ENCODE measurements around the gene FAM228B. TPM values are rescaled to one million over a fixed set of nuclear protein-coding genes. Genes with fewer than 3 reads are reported as not detected.
"Not testable (repeated sequence)": the region's sequence is repeated elsewhere in the genome, so short reads cannot be mapped to it uniquely, and the experiment has no call there.

FAM228B gene
- total RNA-seq, 1 donor from 2014 or later, result 18.9 TPM

- no peak for TF ChIP-seq CTCF (IDR thresholded peaks at IDR 0.05; ENCODE audit: partially characterized antibody, unreplicated experiment)
- Mint-ChIP-seq H3K27me3 (ENCODE audit: unreplicated experiment) (peaks cover 3% of the 10 kb centered on the region), H3K9me3 (ENCODE audit: unreplicated experiment) (peaks cover 9% of the 10 kb centered on the region), H3K4me1 (ENCODE audit: low read depth, unreplicated experiment) (peaks cover 1% of the 10 kb centered on the region), H3K27ac (ENCODE audit: unreplicated experiment) (no peak overlapping the region), H3K4me3 (ENCODE audit: unreplicated experiment) (no peak overlapping the region), H3K36me3 (ENCODE audit: unreplicated experiment) (peaks cover 33% of the 10 kb centered on the region)
- no peak for DNase-seq
These were observed 15.9 kb upstream of the FAM228B start for GRCh38 chr2:24107336-24107735.

- H3K9me3 Mint-ChIP-seq (ENCODE audit: unreplicated experiment); H3K4me1 Mint-ChIP-seq (ENCODE audit: low read depth, unreplicated experiment); H3K4me3 Mint-ChIP-seq (ENCODE audit: unreplicated experiment); H3K27ac Mint-ChIP-seq (ENCODE audit: unreplicated experiment); H3K27me3 Mint-ChIP-seq (ENCODE audit: unreplicated experiment); DNase-seq: not testable (repeated sequence)
- peaks cover 23% of the 10 kb centered on the region for H3K36me3 Mint-ChIP-seq (ENCODE audit: unreplicated experiment)
These were observed 13.8 kb upstream of the FAM228B start for GRCh38 chr2:24109431-24109830.

GRCh38 chr2:24110660-24111303 is 12.5 kb upstream of the FAM228B start:
- TF ChIP-seq CTCF (IDR thresholded peaks at IDR 0.05; ENCODE audit: partially characterized antibody, unreplicated experiment), result no peak
- Mint-ChIP-seq H3K27ac (ENCODE audit: unreplicated experiment) (no peak overlapping the region), H3K9me3 (ENCODE audit: unreplicated experiment) (peaks cover 5% of the 10 kb centered on the region), H3K4me1 (ENCODE audit: low read depth, unreplicated experiment) (no peaks in the 10 kb centered on the region), H3K4me3 (ENCODE audit: unreplicated experiment) (no peak overlapping the region), H3K36me3 (ENCODE audit: unreplicated experiment) (peaks cover 18% of the 10 kb centered on the region), H3K27me3 (ENCODE audit: unreplicated experiment) (no peaks in the 10 kb centered on the region)
- no peak for DNase-seq

GRCh38 chr2:24111407-24111901 is 11.8 kb upstream of the FAM228B start:
- no peak overlapping the region for H3K27ac Mint-ChIP-seq (ENCODE audit: unreplicated experiment)

GRCh38 chr2:24115057-24115456 is 8.2 kb upstream of the FAM228B start:
- Mint-ChIP-seq H3K36me3 (ENCODE audit: unreplicated experiment) (no peaks in the 10 kb centered on the region), H3K4me3 (ENCODE audit: unreplicated experiment) (no peak overlapping the region), H3K4me1 (ENCODE audit: low read depth, unreplicated experiment) (peaks cover 3% of the 10 kb centered on the region), H3K27me3 (ENCODE audit: unreplicated experiment) (no peaks in the 10 kb centered on the region), H3K9me3 (ENCODE audit: unreplicated experiment) (no peaks in the 10 kb centered on the region), H3K27ac (ENCODE audit: unreplicated experiment) (no peak overlapping the region)
- no peak for TF ChIP-seq CTCF (IDR thresholded peaks at IDR 0.05; ENCODE audit: partially characterized antibody, unreplicated experiment)
- no peak for DNase-seq

More at GRCh38 chr2:24111407-24111901, 11.8 kb upstream of the FAM228B start:
- no peak overlapping the region for H3K4me3 Mint-ChIP-seq (ENCODE audit: unreplicated experiment)
- no peaks in the 10 kb centered on the region for H3K4me1 Mint-ChIP-seq (ENCODE audit: low read depth, unreplicated experiment)
- no peak for DNase-seq
- H3K36me3 Mint-ChIP-seq (ENCODE audit: unreplicated experiment), result peaks cover 14% of the 10 kb centered on the region
- TF ChIP-seq CTCF (IDR thresholded peaks at IDR 0.05; ENCODE audit: partially characterized antibody, unreplicated experiment), result no peak
- no peaks in the 10 kb centered on the region for H3K27me3 Mint-ChIP-seq (ENCODE audit: unreplicated experiment)
- H3K9me3 Mint-ChIP-seq (ENCODE audit: unreplicated experiment), result peaks cover 4% of the 10 kb centered on the region
